OCI-LY7 (cell line): ENCODE results near the gene FAU. TPM values are rescaled to one million over a fixed set of nuclear protein-coding genes. Genes with fewer than 3 reads are reported as not detected.
A peak's percentile ranks its signal among the peaks of the same experiment; 100 is the strongest.

Source experiments
- BruUV-seq: library from RNA; stranded (reverse); fragments of 400-500 nt; replicated peaks from 2 replicates; lab custom pipeline; 2021; lab: Mats Ljungman, UMichigan
- CTCF ChIA-PET: fragments of 300-600 bp; sonication (Branson Sonifier 250); formaldehyde crosslinking; loops from one replicate; lab custom pipeline; 2022; ENCODE audit warnings: antibody characterized with exemption; ENCODE audit not compliant: unreplicated experiment; lab: Charles Lee
- POLR2A ChIA-PET: fragments of 300-600 bp; sonication (Branson Sonifier 250); formaldehyde crosslinking; loops from one replicate; lab custom pipeline; 2022; ENCODE audit warnings: antibody characterized with exemption; lab: Charles Lee
- DNase-seq: peaks from one replicate; pipeline ENCODE4 v3.0.0-alpha.2; 2015; ENCODE audit warnings: low spot score
- H2AFZ ChIP-seq: fragments of 200-600 bp; sonication (generic), shearing (Covaris generic); 2 replicates; pipeline ENCODE4 v1.6.1; 2014; ENCODE audit warnings: mild to moderate bottlenecking, antibody characterized with exemption, low read length, moderate library complexity
- H3K27ac ChIP-seq: fragments of 200-600 bp; sonication (generic); 2 replicates; pipeline ENCODE4 v1.5.1; 2014; ENCODE audit warnings: mixed run types, low read depth, mild to moderate bottlenecking, moderate library complexity, low read length, inconsistent platforms; ENCODE audit not compliant: poor library complexity, severe bottlenecking
- H3K36me3 ChIP-seq: fragments of 200-600 bp; sonication (generic); 2 replicates; pipeline ENCODE4 v1.6.1; 2014; ENCODE audit warnings: mild to moderate bottlenecking, antibody characterized with exemption, low read length, moderate library complexity, mixed read lengths; ENCODE audit not compliant: insufficient read depth
- H3K4me1 ChIP-seq: fragments of 200-600 bp; sonication (generic); 2 replicates; pipeline ENCODE4 v1.5.1; 2014; ENCODE audit warnings: mild to moderate bottlenecking, low read length; ENCODE audit not compliant: insufficient read depth, poor library complexity, severe bottlenecking
- H3K4me2 ChIP-seq: fragments of 200-600 bp; sonication (generic); 2 replicates; pipeline ENCODE4 v1.6.1; 2014; ENCODE audit warnings: mild to moderate bottlenecking, low read length
- H3K4me3 ChIP-seq: fragments of 200-600 bp; sonication (generic); 2 replicates; pipeline ENCODE4 v1.5.1; 2014; ENCODE audit warnings: mild to moderate bottlenecking, low read depth, low read length; ENCODE audit not compliant: poor library complexity, severe bottlenecking
- H3K79me2 ChIP-seq: fragments of 200-600 bp; sonication (generic); 2 replicates; pipeline ENCODE4 v1.6.1; 2016; ENCODE audit warnings: low read depth, mild to moderate bottlenecking, low read length, moderate library complexity, mixed read lengths; ENCODE audit not compliant: insufficient read depth
- H3K9me2 ChIP-seq: fragments of 200-600 bp; sonication (generic); 2 replicates; pipeline ENCODE4 v1.6.1; 2016; ENCODE audit warnings: mild to moderate bottlenecking, low read length, mixed read lengths; ENCODE audit not compliant: insufficient read depth
- H3K9me3 ChIP-seq: fragments of 200-600 bp; sonication (generic); 2 replicates; pipeline ENCODE4 v1.6.1; 2014; ENCODE audit warnings: mild to moderate bottlenecking, mixed run types, low read length, mixed read lengths
- H4K20me1 ChIP-seq: fragments of 200-600 bp; sonication (generic); 2 replicates; pipeline ENCODE4 v1.6.1; 2014; ENCODE audit warnings: mild to moderate bottlenecking, antibody characterized with exemption, low read length, moderate library complexity, mixed read lengths; ENCODE audit not compliant: insufficient read depth
- EZH2phosphoT487 ChIP-seq: fragments of 200-600 bp; sonication (generic); IDR thresholded peaks from 2 replicates; pipeline ENCODE4 v1.6.1; 2018; ENCODE audit warnings: low read depth, borderline replicate concordance, mild to moderate bottlenecking, mixed run types, antibody characterized with exemption, low read length, moderate library complexity, mixed read lengths
- intact Hi-C: fragments of 100-400 bp; cut with micrococcal nuclease; formaldehyde crosslinking; loops from one replicate; pipeline ENCODE4 v1.10.0; 2022; ENCODE audit not compliant: unreplicated experiment
- total RNA-seq, 2 experiments: library from RNA; depleted of rRNA in 1 of 2; stranded (reverse); fragments of >200 nt in 1 of 2; shearing (Covaris generic) in 1 of 2; gene quantifications; 2 replicates each; pipeline ENCODE4 v1.2.3, GENCODE V29; 2014 to 2022
- TF ChIP-seq, protein P1 (sequence below): fragments of 200-600 bp; sonication (generic); conservative IDR thresholded peaks from 2 replicates; pipeline ENCODE4 v1.5.1; 2014; ENCODE audit warnings: mild to moderate bottlenecking, antibody characterized with exemption, low read length, moderate library complexity, mixed read lengths

The FAU gene
- total RNA-seq, 2 experiments from 2014 or later, result 1,406 to 1,573 TPM

DNA sequence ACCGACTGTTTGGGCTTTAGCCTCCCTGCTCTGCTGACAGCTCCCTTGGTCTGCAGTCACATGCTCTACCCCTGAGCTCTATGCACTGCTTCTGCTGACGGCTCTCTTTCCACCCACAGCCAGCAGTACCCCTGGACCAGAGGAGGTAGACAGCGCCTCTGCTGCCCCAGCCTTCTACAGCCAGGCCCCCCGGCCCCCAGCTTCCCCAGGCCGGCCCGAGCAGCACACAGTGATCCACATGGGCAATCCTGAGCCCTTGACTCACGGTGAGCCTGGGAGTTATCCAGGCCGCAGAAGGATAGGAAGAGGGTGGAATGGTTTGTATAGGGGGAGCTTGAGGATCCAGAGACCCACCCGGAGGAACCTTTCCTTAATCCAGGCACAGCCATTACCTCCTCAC lies 35.1 kb downstream of the FAU start:
- Histone ChIP-seq H3K9me3 (no peaks in the 10 kb centered on the region), H3K4me3 (no peak overlapping the region), H3K9me2 (no peaks in the 10 kb centered on the region), H3K36me3 (peaks cover 38% of the 10 kb centered on the region), H3K27ac (no peak overlapping the region), H4K20me1 (peaks cover 8% of the 10 kb centered on the region; the same call in 1 of the 2 replicates), H3K4me1 (peaks cover 28% of the 10 kb centered on the region), H3K79me2 (peaks cover 32% of the 10 kb centered on the region), H2AFZ (no peak overlapping the region), H3K4me2 (no peak overlapping the region)
- intact Hi-C loops, result loop anchor here (10.0 kb wide), 2 partner anchors 172 to 242 kb away; partner anchors contain the start of genes ATG2A and CDC42BPG
- BruUV-seq, result no TSS peak
- TF ChIP-seq, protein P1, sequence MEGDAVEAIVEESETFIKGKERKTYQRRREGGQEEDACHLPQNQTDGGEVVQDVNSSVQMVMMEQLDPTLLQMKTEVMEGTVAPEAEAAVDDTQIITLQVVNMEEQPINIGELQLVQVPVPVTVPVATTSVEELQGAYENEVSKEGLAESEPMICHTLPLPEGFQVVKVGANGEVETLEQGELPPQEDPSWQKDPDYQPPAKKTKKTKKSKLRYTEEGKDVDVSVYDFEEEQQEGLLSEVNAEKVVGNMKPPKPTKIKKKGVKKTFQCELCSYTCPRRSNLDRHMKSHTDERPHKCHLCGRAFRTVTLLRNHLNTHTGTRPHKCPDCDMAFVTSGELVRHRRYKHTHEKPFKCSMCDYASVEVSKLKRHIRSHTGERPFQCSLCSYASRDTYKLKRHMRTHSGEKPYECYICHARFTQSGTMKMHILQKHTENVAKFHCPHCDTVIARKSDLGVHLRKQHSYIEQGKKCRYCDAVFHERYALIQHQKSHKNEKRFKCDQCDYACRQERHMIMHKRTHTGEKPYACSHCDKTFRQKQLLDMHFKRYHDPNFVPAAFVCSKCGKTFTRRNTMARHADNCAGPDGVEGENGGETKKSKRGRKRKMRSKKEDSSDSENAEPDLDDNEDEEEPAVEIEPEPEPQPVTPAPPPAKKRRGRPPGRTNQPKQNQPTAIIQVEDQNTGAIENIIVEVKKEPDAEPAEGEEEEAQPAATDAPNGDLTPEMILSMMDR, result no peak
- TF ChIP-seq EZH2phosphoT487, result no peak
- CTCF ChIA-PET, result interaction anchor here (0.6 kb wide), 1 partner anchor 88 kb away, joined by 6 read pairs; no protein-coding TSS in a partner anchor
- DNase-seq, result no peak
- POLR2A ChIA-PET, result no interaction called here

DNA sequence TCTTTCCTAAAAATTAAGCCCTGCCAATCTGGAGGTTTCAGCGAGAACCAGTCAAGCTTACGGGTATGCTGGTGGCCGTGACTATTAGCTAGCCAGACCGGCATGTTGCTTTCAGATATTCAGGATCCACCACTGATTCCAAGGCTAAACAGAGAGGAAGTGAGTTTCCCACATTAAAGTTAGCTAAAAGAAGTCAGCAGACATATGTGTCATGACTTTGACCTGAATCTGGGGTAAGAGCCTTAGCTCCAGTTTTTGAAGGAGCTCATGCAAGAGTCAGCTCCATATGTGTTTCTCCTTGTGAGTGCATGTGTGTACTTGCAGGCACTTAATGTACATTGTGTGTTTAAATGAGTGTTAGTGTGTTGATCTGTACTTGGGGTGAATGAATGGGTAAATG lies 36.5 kb downstream of the FAU start:
- Histone ChIP-seq H3K9me2 (no peaks in the 10 kb centered on the region), H3K4me1 (peaks cover 39% of the 10 kb centered on the region), H3K4me3 (no peak overlapping the region), H3K36me3 (peaks cover 49% of the 10 kb centered on the region), H3K4me2 (peak overlapping the region; percentile 85), H4K20me1 (peaks cover 8% of the 10 kb centered on the region; the same call in 1 of the 2 replicates), H3K27ac (no peak overlapping the region), H2AFZ (no peak overlapping the region), H3K9me3 (no peaks in the 10 kb centered on the region), H3K79me2 (peaks cover 45% of the 10 kb centered on the region)
- ChIA-PET POLR2A (interaction anchor here (0.9 to 1.0 kb wide), 2 partner anchors 10 to 11 kb away, joined by 3 to 4 read pairs; partner anchors contain the start of gene VPS51), CTCF (no interaction called here)
- TF ChIP-seq EZH2phosphoT487, result no peak
- TF ChIP-seq, protein P1, result no peak
- no TSS peak for BruUV-seq
- intact Hi-C loops, result loop anchor here (2.0 to 10.0 kb wide), 3 partner anchors 45 to 241 kb away; partner anchors contain the start of genes ATG2A, CDC42BPG and SAC3D1
- DNase-seq, result no peak
